Loucy (cell line): ENCODE data around the gene ARMC9.

Source experiments
- CTCF ChIP-seq: fragments of 200-600 bp; sonication (generic); conservative IDR thresholded peaks from 2 replicates; pipeline ENCODE4 v1.5.1; 2014; ENCODE audit warnings: mild to moderate bottlenecking, antibody characterized with exemption, low read length
- EZH2phosphoT487 ChIP-seq: fragments of 200-600 bp; IDR thresholded peaks from 2 replicates; pipeline ENCODE4 v1.6.1; 2018; ENCODE audit warnings: antibody characterized with exemption, mild to moderate bottlenecking, moderate library complexity, borderline replicate concordance

- no peak for TF ChIP-seq CTCF
- no peak for TF ChIP-seq EZH2phosphoT487
Measured at GRCh38 chr2:231318436-231318835, 120.0 kb downstream of the ARMC9 start.
